Panc1 (cell line): ENCODE measurements around the gene SSBP3. TPM values are rescaled to one million over a fixed set of nuclear protein-coding genes. Genes with fewer than 3 reads are reported as not detected.

Experiments
- ATAC-seq: fragments of 200-7000 bp; cut with Tn5 transposase; 2 replicates; pipeline ENCODE4 v1.9.1; 2020; ENCODE audit warnings: mild to moderate bottlenecking, moderate library complexity
- BruUV-seq: library from RNA; stranded (reverse); fragments of 400-500 nt; replicated peaks from 2 replicates; lab custom pipeline; 2021; lab: Mats Ljungman, UMichigan
- CTCF ChIA-PET: fragments of 300-600 bp; sonication (Branson Sonifier 250); formaldehyde crosslinking; loops from one replicate; lab custom pipeline; 2022; ENCODE audit warnings: antibody characterized with exemption; lab: Charles Lee
- POLR2A ChIA-PET: fragments of 300-600 bp; sonication (Branson Sonifier 250); formaldehyde crosslinking; loops from one replicate; lab custom pipeline; 2022; ENCODE audit warnings: antibody characterized with exemption; lab: Charles Lee
- DNase-seq: peaks from one replicate; pipeline ENCODE4 v3.0.0-alpha.2; 2010; ENCODE audit warnings: low read depth, low spot score
- H3K27ac ChIP-seq: 2 replicates; pipeline ENCODE4 v1.5.1; 2011; ENCODE audit warnings: mild to moderate bottlenecking, low read length, inconsistent platforms
- H3K27me3 ChIP-seq: fragments of 200-500 bp; sonication (Bioruptor generic); 2 replicates; pipeline ENCODE4 v1.6.0; 2014; ENCODE audit warnings: low read length, inconsistent platforms; ENCODE audit not compliant: control insufficient read depth, insufficient read depth
- H3K36me3 ChIP-seq: fragments of 200-500 bp; sonication (Bioruptor generic); 2 replicates; pipeline ENCODE4 v1.5.1; 2014; ENCODE audit warnings: inconsistent platforms, mild to moderate bottlenecking, low read length, moderate library complexity; ENCODE audit not compliant: control insufficient read depth, insufficient read depth
- H3K4me1 ChIP-seq: 2 replicates; pipeline ENCODE4 v1.5.1; 2011; ENCODE audit warnings: inconsistent platforms, mild to moderate bottlenecking, low read length, moderate library complexity; ENCODE audit not compliant: control insufficient read depth, insufficient read depth
- H3K4me3 ChIP-seq, 2 experiments: 2 replicates each; pipeline ENCODE4 v1.5.1; 2011 to 2012; ENCODE audit warnings: low read depth in 2 of 2, low read length in 2 of 2, mild to moderate bottlenecking in 2 of 2, inconsistent platforms in 1 of 2, moderate library complexity in 1 of 2
- H3K9me3 ChIP-seq: fragments of 200-500 bp; sonication (Bioruptor generic); 2 replicates; pipeline ENCODE4 v1.5.1; 2014; ENCODE audit warnings: low read depth, mild to moderate bottlenecking, inconsistent platforms, low read length, moderate library complexity; ENCODE audit not compliant: control insufficient read depth, insufficient read depth
- CTCF ChIP-seq: fragments of 450-650 bp; IDR thresholded peaks from 2 replicates; pipeline ENCODE4 v1.5.1; 2017; ENCODE audit warnings: mild to moderate bottlenecking
- POLR2AphosphoS5 ChIP-seq: IDR thresholded peaks from 2 replicates; pipeline ENCODE4 v1.6.1; 2012; ENCODE audit warnings: mild to moderate bottlenecking, low read depth, low read length, moderate library complexity
- SIN3A ChIP-seq: IDR thresholded peaks from 2 replicates; pipeline ENCODE4 v1.6.1; 2012; ENCODE audit warnings: low read depth, mild to moderate bottlenecking, low read length, moderate library complexity, borderline replicate concordance; ENCODE audit not compliant: insufficient read depth
- TCF7L2 ChIP-seq: IDR thresholded peaks from 2 replicates; pipeline ENCODE4 v1.6.1; 2011; ENCODE audit warnings: mild to moderate bottlenecking, low read depth, low read length, inconsistent platforms
- in situ Hi-C: cut with HindIII; loops from 2 replicates; pipeline ENCODE4 v1.10.0; 2016; ENCODE audit warnings: low sequenced_read_pairs, low pct_unique_long_range_greater_than_20kb
- intact Hi-C: fragments of 100-400 bp; cut with micrococcal nuclease; formaldehyde crosslinking; loops from one replicate; pipeline ENCODE4 v1.10.0; 2022; ENCODE audit not compliant: unreplicated experiment
- total RNA-seq: library from RNA; stranded (reverse); gene quantifications from one replicate; pipeline ENCODE4 v1.2.1, GENCODE V29; 2021; ENCODE audit not compliant: unreplicated experiment
- TF ChIP-seq, protein P1 (sequence below), 2 experiments: IDR thresholded peaks; 2 replicates each; pipeline ENCODE4 v1.6.1; 2011 to 2012; ENCODE audit warnings: low read depth in 2 of 2, control low read depth in 1 of 2, low read length in 1 of 2, mild to moderate bottlenecking in 1 of 2, moderate library complexity in 1 of 2; ENCODE audit not compliant: insufficient read depth in 1 of 2

SSBP3 gene
- total RNA-seq, 1 experiment from 2014 or later, result 22.5 TPM

DNA sequence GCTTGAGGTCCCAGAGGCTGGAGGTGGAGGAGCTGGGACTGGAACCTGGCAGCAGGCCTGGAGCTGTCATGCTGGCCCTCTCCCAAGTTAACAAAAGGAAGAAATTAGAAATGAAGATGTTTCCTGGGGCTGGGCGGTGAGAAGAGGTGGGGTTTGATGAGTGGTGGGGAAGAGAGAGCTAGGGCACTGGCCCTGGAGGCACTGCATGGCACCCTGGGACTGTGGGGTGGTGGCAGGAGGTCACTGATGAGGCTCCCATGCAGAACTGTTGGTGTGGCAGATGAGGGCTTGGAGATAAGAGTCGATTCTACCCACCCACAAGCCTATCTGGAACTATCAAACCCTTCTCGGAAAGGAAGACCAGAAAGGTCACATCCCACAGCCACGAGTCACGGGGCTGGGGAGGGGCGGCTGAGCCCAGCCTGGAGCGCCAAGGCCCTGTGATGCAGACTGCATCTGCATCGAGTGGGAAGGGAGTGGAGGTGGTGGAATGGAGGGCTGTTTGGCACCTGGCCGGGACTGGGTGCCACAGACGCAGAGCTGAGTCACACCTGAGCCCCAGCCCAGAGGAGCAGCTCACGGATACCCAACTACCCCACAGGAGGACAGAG, 176.8 kb downstream of the SSBP3 start:
- TF ChIP-seq TCF7L2 (no peak), SIN3A (no peak), POLR2AphosphoS5 (no peak), CTCF (no peak)
- TF ChIP-seq, protein P1, sequence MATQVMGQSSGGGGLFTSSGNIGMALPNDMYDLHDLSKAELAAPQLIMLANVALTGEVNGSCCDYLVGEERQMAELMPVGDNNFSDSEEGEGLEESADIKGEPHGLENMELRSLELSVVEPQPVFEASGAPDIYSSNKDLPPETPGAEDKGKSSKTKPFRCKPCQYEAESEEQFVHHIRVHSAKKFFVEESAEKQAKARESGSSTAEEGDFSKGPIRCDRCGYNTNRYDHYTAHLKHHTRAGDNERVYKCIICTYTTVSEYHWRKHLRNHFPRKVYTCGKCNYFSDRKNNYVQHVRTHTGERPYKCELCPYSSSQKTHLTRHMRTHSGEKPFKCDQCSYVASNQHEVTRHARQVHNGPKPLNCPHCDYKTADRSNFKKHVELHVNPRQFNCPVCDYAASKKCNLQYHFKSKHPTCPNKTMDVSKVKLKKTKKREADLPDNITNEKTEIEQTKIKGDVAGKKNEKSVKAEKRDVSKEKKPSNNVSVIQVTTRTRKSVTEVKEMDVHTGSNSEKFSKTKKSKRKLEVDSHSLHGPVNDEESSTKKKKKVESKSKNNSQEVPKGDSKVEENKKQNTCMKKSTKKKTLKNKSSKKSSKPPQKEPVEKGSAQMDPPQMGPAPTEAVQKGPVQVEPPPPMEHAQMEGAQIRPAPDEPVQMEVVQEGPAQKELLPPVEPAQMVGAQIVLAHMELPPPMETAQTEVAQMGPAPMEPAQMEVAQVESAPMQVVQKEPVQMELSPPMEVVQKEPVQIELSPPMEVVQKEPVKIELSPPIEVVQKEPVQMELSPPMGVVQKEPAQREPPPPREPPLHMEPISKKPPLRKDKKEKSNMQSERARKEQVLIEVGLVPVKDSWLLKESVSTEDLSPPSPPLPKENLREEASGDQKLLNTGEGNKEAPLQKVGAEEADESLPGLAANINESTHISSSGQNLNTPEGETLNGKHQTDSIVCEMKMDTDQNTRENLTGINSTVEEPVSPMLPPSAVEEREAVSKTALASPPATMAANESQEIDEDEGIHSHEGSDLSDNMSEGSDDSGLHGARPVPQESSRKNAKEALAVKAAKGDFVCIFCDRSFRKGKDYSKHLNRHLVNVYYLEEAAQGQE (IDR thresholded peaks at IDR 0.05; ENCODE audit: insufficient read depth in 1 of 2, low read depth in 2 of 2, low read length in 1 of 2), result no peak
- POLR2A ChIA-PET, result no interaction called here
- Histone ChIP-seq H3K27me3 (no peaks in the 10 kb centered on the region), H3K9me3 (no peaks in the 10 kb centered on the region), H3K36me3 (no peaks in the 10 kb centered on the region), H3K27ac (no peak overlapping the region), H3K4me3 (no peak overlapping the region), H3K4me1 (no peaks in the 10 kb centered on the region)
- CTCF ChIA-PET, result no interaction called here
- in situ Hi-C loops (no loop called here), intact Hi-C loops (no loop called here)
- peak; percentile 76 for ATAC-seq
- BruUV-seq, result no TSS peak
- DNase-seq, result no peak

- Histone ChIP-seq H3K4me3 (no peak overlapping the region), H3K9me3 (no peaks in the 10 kb centered on the region), H3K4me1 (no peaks in the 10 kb centered on the region), H3K27me3 (no peaks in the 10 kb centered on the region), H3K36me3 (no peaks in the 10 kb centered on the region), H3K27ac (no peak overlapping the region)
- CTCF ChIA-PET, result no interaction called here
- intact Hi-C loops (no loop called here), in situ Hi-C loops (no loop called here)
- DNase-seq, result no peak
- no peak; the same call in 1 of the 2 replicates for ATAC-seq
- POLR2A ChIA-PET, result no interaction called here
- BruUV-seq, result no TSS peak
- no peak for TF ChIP-seq POLR2AphosphoS5
- TF ChIP-seq, protein P1 (IDR thresholded peaks at IDR 0.05; ENCODE audit: insufficient read depth in 1 of 2, low read depth in 2 of 2, low read length in 1 of 2), result no peak
- TF ChIP-seq TCF7L2, result no peak
- no peak for TF ChIP-seq CTCF
- TF ChIP-seq SIN3A, result no peak
Measured at GRCh38 chr1:54228638-54229079, 177.5 kb downstream of the SSBP3 start.
